Brain microvascular endothelial cell (primary cell): ENCODE data around the gene LRRC26.

Experiments used
- DNase-seq: peaks from one replicate; pipeline ENCODE4 v3.0.0-alpha.2; 2020
- H3K27ac ChIP-seq: fragments of 250-450 bp; sonication (Bioruptor Pico); 2 replicates; pipeline ENCODE4 v1.5.1; 2020; ENCODE audit warnings: mild to moderate bottlenecking, moderate library complexity
- H3K27me3 ChIP-seq: fragments of 250-450 bp; sonication (Bioruptor Pico); replicated peaks from 2 replicates; pipeline ENCODE4 v1.5.1; 2020; ENCODE audit warnings: mild to moderate bottlenecking
- H3K36me3 ChIP-seq: fragments of 250-450 bp; sonication (Bioruptor Pico); replicated peaks from 2 replicates; pipeline ENCODE4 v1.5.1; 2020; ENCODE audit warnings: mild to moderate bottlenecking
- H3K4me3 ChIP-seq: 2 replicates; pipeline ENCODE4 v1.5.1; 2011; ENCODE audit warnings: low read depth, mild to moderate bottlenecking, control low read depth, low read length, moderate library complexity
- in situ Hi-C: cut with HindIII; loops from 2 replicates; pipeline ENCODE4 v1.10.0; 2017; ENCODE audit warnings: low sequenced_read_pairs, low pct_ligation_motif_present
- TF ChIP-seq, protein P1 (sequence below): IDR thresholded peaks from 2 replicates; pipeline ENCODE4 v1.5.1; 2011; ENCODE audit warnings: low read depth, mild to moderate bottlenecking, moderate library complexity, low read length, control low read depth, inconsistent platforms; ENCODE audit errors: missing control alignments

The LRRC26 gene

DNA sequence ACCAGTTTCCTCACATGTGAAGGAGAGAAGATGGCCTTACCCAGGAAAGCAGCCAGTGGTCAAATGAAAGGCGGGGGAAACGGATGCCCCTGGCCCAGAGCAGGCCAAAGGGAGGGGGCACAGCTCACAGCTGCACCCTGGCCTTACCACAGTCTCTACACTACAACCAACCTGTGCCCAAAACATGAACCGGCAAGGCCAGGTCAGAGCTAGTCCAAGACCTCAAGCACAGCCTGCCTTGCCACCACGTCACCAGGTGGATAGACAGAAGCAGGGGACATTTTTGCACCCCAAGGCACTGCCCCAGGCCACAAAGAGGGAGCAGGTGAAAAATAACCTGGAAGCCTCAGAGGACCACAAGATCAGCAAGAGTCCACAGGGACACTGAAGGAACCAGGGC lies 26.4 kb downstream of the LRRC26 start:
- Histone ChIP-seq H3K27ac (no peak overlapping the region), H3K36me3 (no peaks in the 10 kb centered on the region), H3K4me3 (no peak overlapping the region), H3K27me3 (peaks cover 30% of the 10 kb centered on the region)
- no peak for DNase-seq
- TF ChIP-seq, protein P1, sequence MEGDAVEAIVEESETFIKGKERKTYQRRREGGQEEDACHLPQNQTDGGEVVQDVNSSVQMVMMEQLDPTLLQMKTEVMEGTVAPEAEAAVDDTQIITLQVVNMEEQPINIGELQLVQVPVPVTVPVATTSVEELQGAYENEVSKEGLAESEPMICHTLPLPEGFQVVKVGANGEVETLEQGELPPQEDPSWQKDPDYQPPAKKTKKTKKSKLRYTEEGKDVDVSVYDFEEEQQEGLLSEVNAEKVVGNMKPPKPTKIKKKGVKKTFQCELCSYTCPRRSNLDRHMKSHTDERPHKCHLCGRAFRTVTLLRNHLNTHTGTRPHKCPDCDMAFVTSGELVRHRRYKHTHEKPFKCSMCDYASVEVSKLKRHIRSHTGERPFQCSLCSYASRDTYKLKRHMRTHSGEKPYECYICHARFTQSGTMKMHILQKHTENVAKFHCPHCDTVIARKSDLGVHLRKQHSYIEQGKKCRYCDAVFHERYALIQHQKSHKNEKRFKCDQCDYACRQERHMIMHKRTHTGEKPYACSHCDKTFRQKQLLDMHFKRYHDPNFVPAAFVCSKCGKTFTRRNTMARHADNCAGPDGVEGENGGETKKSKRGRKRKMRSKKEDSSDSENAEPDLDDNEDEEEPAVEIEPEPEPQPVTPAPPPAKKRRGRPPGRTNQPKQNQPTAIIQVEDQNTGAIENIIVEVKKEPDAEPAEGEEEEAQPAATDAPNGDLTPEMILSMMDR = no peak
- in situ Hi-C loops = no loop called here

DNA sequence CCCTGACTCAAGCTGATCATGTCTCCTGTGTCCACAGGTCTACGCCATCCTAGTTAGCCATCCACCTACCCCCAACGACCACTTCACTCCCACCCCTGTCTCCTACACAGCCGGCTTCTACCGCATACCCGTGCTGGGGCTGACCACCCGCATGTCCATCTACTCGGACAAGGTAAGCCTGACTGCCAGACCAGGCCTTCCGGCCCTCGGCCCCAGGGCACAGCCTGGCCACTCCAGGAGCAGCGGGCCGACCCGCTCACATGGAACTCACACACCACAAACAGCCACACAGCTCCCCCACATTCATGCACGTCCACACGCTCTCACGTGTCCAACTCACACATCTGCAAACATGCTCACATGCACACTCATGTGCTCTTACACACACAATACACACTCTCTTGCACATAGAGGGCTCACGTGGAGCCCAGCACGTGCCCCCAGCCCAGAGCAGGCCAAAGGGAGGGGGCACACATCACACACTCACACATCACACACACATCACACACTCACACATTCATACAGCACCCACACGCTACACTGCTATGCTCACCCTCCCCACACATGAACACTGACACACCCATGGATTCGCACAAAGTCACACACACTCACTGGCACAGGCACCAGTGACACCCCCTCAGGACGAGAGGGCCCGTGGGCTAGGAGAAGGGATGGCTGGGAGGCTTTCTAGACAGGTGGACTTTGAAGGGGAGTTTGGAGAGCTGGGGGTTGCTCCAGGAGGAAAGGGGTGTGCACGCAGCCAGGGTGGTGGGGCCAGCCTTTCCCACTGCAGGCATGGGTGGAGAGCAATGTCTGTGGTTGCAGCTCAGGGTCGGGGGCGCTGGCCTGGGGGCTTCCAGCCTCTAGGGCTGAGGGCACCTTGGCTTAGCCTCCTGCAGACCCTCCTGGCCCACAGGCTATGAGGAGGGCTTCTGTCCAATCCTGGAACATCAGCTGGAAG lies 27.6 kb downstream of the LRRC26 start:
- Histone ChIP-seq H3K36me3 (no peaks in the 10 kb centered on the region), H3K27ac (no peak overlapping the region), H3K27me3 (peaks cover 42% of the 10 kb centered on the region), H3K4me3 (no peak overlapping the region)
- in situ Hi-C loops = no loop called here
- TF ChIP-seq, protein P1 = no peak
- DNase-seq = no peak

DNA sequence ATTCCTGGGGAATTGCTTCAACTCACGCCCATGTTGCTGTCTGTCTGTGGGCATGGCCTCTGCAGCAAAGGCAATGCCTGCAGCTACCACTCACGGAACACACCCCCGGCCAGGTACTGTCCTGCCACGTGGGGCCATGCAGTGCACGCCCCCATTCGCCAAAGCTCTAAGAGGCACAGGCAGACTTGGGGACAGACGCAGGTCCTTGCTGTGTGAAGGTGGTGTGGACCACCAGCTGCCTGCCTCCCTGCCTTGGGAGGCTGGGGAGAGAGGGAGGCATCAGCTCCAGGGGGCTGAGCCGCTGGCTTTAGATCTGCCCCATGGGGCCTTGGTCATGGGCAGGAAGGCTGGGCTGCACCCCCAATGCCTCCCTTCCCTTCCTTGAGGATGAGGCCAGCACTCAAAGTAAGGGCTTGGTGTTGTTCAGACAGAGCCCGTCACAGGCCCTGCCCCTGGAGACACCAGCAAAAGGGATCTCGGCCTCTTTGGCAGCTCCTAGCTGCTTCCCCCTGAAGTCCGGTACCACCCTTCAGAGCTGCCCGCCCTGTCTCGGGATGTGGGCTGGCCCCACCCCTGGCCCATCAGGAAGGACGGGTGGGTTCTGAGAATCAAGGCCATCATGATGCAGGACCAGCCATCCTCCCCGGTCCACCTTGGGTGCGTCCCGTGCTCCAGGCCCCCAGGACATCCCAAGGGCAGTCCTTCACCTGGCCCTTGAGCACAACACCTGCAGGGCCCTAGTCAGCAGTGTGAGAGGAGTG lies 28.6 kb downstream of the LRRC26 start:
- TF ChIP-seq, protein P1 = no peak
- in situ Hi-C loops = no loop called here
- DNase-seq = no peak
- Histone ChIP-seq H3K27ac (no peak overlapping the region), H3K36me3 (no peaks in the 10 kb centered on the region), H3K27me3 (peaks cover 45% of the 10 kb centered on the region), H3K4me3 (no peak overlapping the region)

DNA sequence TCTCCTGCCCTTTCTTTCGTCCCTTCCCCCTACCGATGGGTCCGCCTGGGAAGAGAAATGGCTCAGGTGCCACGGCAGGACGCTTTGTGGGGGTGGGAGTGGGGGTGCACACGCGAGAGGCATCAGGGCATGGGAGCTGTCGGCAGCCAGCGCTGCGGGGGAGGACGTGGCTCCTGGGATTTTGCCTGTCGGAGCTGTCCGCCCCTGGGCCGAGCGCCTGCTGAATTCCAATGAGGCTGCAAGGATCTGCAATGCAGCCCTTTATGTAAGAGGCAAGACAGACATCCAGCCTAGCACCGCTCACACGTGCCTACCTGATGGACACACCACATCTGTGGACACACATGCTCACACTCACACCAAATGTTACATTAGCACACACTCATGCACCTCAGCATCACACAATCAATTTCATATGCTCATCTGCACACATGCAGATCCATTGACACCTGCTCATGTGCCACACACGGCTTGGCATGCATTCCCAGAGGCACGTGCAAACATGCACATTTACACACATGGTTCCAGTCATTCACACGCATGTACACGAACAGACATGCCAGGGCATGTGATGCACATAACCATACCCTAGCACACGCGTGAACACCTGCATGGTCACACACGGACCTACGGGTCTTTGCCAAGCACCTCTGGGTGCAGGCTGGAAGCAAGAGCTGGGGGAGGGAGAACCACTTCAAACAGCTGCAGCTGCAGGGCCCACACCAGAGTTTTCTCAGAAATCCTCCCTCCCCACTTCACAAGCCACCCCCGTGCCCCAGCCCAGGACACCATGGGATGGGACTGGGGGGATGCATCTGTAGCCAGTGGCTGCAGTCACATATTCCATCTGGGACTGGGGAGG lies 29.5 kb downstream of the LRRC26 start:
- in situ Hi-C loops = no loop called here
- Histone ChIP-seq H3K27ac (no peak overlapping the region), H3K36me3 (no peaks in the 10 kb centered on the region), H3K4me3 (no peak overlapping the region), H3K27me3 (peaks cover 50% of the 10 kb centered on the region)
- TF ChIP-seq, protein P1 = no peak
- DNase-seq = no peak

DNA sequence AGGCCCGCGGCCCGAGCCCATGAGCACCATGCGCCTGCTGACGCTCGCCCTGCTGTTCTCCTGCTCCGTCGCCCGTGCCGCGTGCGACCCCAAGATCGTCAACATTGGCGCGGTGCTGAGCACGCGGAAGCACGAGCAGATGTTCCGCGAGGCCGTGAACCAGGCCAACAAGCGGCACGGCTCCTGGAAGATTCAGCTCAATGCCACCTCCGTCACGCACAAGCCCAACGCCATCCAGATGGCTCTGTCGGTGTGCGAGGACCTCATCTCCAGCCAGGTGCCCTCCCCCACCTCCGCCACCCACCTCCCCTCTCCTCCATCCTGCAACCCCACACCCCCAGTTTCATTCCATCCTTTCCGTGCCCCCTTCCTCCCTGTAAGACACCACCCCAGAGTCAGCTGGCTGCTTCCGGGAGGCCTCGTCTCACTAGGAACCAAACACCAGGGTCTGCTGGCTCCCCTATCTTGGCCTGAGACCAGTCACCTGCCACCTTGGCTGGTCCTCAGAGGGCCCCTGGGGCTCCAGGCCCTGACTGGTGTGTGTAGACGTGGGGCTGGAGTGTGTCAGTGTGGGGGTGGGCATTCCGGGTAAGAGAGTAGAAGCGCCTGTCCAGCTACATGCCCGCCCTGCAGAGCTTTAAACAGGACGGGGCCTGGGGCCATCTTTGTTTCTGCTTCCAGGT lies 30.2 kb downstream of the LRRC26 start:
- DNase-seq = no peak
- Histone ChIP-seq H3K4me3 (no peak overlapping the region), H3K27me3 (peaks cover 50% of the 10 kb centered on the region), H3K36me3 (no peaks in the 10 kb centered on the region), H3K27ac (no peak overlapping the region)
- in situ Hi-C loops = no loop called here
- TF ChIP-seq, protein P1 = no peak
